HG03108 (cell line): Measurements from ENCODE around the gene BCL2L11.

Source experiments
- ATAC-seq: cut with Tn5 transposase; IDR thresholded peaks from one replicate; pipeline ENCODE4 v1.9.1; 2021; ENCODE audit warnings: moderate library complexity; ENCODE audit not compliant: unreplicated experiment

BCL2L11 gene

DNA sequence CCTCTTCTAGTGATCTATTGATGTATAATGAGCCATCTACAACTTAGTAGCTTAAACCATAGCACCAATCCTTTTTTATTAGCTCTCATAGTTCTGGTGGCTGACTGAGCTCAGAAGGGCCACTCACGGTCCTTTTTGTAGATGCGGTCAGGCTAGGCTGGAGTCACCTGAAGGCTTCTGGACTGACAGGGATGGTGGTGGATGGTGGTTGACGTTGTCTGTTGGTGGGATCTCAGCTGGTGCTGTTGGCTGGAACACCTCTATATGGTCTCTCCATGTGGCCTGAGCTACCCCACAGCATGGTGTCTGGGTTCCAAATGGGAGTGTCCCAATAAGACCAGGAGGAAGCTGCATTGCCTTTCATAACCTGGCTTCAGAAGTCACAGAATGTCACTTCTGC lies 68.0 kb downstream of the BCL2L11 start:
- ATAC-seq, result no peak

DNA sequence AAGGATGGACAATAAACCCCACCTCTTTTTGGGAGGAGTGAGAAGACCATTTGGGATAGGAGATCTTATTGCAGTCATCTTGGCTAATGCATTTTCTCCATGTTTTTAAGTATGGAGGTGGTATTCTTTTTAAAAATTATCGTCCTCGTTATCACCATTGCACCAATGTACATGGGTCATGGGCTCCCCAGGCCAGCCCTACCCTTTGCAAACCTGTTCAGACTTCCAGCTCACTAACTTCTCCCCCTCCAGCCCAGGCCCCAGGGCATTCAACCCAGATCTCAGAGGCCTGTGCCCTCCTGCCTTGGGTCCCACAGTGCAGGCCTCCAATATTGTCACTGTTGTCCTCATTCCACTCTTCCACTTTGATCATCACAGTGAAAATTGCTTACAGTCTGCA lies 68.4 kb downstream of the BCL2L11 start:
- ATAC-seq, result no peak

- ATAC-seq, result no peak
Measured at GRCh38 chr2:111190816-111191540, 70.3 kb downstream of the BCL2L11 start.

- ATAC-seq, result no peak
Measured at GRCh38 chr2:111191877-111192276, 71.2 kb downstream of the BCL2L11 start.

DNA sequence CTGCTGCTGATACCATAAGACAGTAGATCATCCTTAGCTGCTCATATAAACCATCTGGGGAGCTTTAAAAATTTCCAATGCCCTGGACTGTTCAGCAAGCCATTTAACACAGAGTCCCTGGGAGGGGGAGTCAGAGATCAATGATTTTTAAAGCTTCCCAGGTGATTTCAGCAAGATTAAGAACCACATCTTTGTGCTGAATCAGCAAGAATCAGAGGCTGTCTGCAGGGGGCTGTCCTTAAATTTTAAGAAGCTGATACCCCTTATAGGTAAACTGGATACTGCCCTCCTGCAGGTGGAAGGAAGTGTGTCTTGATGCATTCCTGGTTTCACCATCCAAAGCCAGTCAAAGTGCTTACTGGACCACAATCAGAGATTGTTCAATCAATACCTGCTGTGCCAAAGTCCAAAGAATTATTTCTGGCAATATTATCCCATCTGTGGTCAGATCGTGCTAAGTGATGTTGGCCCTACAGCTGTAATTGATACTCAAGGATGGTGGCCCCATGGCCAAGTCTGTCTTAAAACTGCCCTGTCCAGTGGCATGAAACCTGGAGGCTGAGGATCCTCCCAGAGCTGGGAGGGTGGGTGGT lies 72.2 kb downstream of the BCL2L11 start:
- ATAC-seq, result no peak

DNA sequence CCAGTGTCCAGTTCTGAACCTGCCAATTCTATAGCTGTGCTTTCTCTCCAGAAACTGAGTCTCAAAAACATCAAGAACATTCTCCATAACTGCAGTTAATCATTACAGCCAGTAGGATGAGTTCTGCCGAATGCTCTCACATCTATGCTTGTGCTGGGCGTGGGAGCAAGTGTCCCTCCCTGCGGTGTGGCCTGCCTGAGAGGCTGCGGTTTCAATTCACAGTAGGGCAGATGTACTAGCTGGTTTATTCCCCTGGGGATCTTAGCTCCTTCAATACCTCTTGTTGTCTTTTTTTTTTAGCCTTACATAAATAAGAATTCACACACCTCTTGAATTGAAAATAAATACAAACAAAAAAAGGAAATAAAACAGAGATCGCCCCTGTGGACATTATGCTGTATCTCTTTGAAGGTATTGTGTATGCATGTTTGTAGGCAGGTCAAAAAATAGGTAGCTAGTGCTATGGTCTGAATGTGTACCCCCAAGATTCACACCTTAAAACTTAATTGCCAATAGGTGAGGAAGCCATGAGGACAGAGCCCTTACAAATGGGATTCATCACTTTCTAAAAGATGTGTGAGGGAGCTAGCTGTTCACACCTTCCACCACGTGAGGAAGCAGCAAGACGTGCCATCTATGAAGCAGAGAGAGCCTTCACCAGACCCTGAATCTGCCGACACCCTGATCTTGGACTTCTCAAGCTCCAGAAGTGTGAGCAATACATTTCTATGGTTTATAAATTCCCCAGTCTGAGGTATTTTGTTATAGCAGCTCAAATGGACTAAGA lies 74.3 kb downstream of the BCL2L11 start:
- peak; percentile 75 for ATAC-seq

DNA sequence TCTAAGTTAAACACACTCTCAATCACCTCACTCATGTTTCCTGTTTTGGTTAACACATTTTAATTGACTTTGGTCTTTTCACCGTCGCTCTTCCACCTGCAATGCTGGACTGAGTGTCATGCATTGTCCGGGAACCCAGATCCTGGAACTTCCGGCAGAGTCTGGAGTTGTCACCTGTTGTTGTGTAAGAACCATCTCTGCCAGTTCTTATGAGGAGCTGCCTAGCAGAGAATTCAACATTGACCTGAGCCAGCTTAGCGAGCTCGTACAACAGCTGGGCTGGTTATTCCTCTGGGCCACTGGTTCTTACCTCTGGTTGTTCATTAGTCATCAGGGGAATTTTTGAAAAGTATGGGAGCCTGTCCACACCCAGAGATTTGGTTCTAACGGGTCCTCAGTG lies 75.7 kb downstream of the BCL2L11 start:
- ATAC-seq, result no peak

- ATAC-seq, result no peak
Measured at GRCh38 chr2:111198701-111199100, 78.0 kb downstream of the BCL2L11 start.

DNA sequence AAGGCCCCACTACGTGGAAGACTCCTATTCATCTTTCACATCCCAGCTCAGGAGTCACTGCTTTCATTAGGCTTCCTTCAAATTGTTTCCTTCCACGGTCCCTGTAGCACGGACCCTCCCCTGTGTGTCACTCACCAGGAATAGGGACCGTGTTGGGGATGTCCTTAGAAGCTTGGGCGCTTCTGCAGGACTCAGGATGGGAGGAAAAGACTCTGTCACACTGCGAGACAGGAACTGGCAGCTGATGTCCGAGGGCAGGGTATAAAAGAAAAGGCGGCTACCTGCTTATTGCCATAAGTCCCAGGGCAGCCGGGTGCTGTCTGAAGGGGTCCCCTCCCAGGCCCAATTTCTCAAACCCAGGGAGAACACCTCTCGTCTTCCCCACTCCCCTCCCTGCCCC lies 79.1 kb downstream of the BCL2L11 start:
- ATAC-seq, result no peak

- ATAC-seq, result no peak
Measured at GRCh38 chr2:111200333-111200881, 79.7 kb downstream of the BCL2L11 start.

DNA sequence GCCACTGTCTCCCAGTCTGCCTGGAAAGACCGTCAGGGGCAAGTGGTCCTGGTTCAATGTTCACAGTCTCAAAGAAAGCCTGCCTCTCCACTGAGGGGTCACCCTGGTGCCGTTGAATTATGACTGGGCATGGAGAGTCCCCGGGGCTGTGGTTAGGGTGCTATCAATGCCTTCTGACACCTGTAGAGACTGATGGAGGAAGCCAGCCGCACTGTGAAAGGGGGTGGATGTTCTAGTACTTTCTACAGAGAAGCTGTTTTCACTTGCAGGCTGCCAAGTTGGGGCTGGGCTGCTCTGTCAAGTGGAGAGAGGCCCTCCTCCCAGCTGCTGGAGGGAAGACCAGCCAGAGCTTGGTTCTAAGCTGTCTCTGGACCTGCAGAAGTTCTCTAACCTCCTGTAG lies 80.5 kb downstream of the BCL2L11 start:
- peak; percentile 80 for ATAC-seq

DNA sequence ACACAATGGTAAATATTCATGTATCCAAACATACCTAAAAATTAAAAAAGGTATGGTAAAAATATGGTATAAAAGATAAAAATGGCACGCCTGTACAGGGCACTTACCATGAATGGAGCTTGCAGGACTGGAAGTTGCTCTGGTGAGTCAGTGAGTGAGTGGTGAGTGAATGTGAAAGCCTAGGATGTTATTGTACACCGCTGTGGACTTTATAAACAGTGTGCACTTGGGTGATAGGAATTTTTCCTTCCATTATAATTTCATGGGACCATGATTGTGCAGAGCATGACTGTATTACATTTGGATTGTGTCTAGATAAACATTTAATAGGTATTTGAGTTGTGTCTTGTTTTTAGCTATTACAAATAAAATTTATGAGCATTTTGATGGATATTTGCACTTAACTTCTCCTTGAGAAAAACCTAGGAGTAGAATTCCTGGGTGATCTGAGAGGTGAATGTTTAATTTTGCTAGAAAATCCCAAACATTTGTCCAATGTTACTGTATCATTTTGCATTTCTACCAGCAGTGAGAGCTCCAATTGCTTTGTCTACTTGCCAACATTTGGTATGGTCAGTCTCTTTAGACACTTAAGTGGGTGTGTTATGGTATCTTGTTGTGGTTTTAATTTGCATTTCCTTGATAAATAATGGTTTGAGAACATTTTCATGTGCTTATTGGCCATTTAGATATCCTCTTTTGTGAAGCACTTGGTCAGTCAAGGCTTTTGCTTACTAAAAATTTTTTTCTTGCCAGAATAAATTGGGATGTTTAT lies 81.7 kb downstream of the BCL2L11 start:
- no peak for ATAC-seq

GRCh38 chr2:111204706-111205105 lies 84.0 kb downstream of the BCL2L11 start:
- no peak for ATAC-seq

DNA sequence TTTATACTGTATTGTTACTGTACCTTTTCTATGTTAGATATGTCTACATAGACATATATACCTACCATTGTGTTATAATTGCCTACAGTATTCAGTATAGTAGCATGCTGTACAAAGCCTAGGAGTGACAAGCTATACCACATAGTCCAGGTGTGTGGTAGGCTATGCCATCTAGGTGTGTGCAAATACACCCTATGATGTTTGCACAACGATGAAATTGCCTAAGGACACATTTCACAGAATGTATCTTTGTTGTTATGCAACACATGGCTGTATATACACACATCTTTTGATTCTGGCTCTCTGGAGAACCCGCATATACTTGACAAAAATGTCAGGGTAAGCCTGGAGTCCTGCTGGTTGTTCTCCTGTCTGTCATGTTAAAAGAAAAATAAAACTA lies 85.1 kb downstream of the BCL2L11 start:
- ATAC-seq, result no peak

- no peak for ATAC-seq
Measured at GRCh38 chr2:111207851-111208250, 87.1 kb downstream of the BCL2L11 start.

DNA sequence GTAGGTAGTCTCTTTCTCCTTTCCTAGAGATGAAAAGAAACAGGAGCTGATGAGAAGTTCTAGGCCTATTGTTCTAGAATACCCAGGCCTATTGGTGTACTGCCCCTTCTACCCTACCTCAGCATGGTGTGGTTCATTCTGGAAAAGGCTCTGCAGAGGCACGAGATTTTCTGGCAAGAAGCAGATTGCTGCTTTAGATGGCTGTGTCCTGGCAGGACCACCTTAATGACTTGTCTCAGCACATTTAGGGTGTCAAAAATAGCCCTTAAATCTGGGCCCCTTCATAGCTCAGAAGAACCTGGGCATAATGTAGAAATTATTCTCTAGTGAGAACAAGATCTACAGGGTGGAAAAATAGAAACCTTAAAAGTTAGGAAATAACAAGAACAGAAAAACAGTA lies 87.9 kb downstream of the BCL2L11 start:
- no peak for ATAC-seq

DNA sequence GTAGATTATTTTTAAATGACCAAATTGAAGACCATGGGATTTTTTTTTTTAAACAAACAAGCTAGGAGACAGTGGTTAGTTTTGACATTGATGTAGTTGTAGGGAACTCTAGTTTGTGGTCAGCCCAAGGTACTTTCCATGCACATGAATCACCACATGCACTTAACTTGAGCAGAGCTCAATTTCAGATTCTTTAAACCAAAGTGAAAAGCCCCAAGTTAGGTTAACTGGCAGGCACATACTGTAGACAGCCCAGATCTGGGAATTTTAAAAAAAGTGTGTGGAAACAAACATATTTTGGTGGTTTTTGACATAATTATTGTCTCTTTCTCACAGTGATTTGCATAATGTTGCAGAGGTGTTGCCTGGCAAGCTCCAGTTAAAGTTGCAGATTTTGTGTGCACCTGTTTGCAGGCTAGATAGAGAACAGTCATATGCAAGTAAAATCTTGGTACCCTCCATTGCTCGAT lies 88.4 kb downstream of the BCL2L11 start:
- ATAC-seq, result peak; percentile 94

DNA sequence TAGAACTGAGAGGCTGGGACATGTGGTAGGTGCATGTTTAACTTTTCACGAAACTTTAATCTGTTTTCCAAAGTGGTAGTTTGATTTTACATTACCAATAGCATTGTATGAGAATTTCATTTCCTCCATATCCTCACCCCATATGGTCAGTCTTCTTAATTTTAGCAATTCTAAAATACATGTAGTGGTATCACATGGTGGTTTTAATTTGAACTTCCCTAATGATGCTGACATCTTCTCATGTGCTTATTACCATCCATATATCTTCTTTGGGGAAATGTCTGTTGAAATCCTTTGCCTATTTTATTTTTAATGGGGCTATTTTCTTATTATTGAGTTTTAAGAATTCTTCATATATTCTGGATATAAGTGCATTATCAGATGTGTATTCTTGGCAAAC lies 89.3 kb downstream of the BCL2L11 start:
- ATAC-seq, result no peak

GRCh38 chr2:111213877-111214276 lies 93.2 kb downstream of the BCL2L11 start:
- no peak for ATAC-seq

- ATAC-seq, result no peak
Measured at GRCh38 chr2:111216811-111217652, 96.3 kb downstream of the BCL2L11 start.
